A549 treated with Hydrocortisone at 1 μM for 4 hours (cell line): Measurements from ENCODE around the gene PCDHGA5. TPM values are rescaled to one million over a fixed set of nuclear protein-coding genes. Genes with fewer than 3 reads are reported as not detected.

ENCODE experiments used
- total RNA-seq: library from RNA; stranded (reverse); fragments of 200-300 nt; extraction: Qiagen RNA extraction; gene quantifications from 5 replicates; pipeline ENCODE4 v1.2.3, GENCODE V29; 2022

Gene PCDHGA5
- 0.10 to 0.23 TPM (median 0.13 TPM) in 5 replicates for total RNA-seq

DNA sequence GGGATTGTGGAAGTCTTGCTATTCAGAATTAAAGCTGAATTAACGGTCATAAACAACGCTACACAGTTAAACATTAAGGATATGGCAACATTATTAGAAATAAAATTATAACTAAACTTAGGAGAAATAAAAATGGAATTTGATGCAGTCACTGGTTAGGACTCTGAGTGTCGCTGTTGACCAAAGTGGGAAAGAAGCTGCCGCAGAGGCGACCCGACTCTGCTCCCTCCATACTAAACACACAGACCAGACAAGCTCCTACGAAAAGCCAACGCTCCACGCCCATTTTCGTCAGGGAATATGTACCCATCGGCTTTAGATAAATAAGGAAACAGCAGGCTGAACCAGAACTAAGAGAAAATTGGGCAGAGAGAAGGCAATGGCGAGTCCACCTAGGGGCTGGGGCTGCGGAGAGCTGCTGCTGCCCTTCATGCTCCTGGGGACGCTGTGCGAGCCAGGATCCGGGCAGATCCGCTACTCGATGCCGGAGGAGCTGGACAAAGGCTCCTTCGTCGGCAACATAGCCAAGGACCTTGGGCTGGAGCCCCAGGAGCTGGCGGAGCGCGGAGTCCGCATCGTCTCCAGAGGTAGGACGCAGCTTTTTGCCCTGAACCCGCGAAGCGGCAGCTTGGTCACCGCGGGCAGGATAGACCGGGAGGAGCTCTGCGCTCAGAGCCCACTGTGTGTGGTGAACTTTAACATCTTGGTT, at the start of gene PCDHGA5:
Gene PCDHGA5, plus strand, starts transcription at position 211 of the 709 bp plus-strand sequence. Its CDS starts 169 bp downstream, at position 380.

DNA sequence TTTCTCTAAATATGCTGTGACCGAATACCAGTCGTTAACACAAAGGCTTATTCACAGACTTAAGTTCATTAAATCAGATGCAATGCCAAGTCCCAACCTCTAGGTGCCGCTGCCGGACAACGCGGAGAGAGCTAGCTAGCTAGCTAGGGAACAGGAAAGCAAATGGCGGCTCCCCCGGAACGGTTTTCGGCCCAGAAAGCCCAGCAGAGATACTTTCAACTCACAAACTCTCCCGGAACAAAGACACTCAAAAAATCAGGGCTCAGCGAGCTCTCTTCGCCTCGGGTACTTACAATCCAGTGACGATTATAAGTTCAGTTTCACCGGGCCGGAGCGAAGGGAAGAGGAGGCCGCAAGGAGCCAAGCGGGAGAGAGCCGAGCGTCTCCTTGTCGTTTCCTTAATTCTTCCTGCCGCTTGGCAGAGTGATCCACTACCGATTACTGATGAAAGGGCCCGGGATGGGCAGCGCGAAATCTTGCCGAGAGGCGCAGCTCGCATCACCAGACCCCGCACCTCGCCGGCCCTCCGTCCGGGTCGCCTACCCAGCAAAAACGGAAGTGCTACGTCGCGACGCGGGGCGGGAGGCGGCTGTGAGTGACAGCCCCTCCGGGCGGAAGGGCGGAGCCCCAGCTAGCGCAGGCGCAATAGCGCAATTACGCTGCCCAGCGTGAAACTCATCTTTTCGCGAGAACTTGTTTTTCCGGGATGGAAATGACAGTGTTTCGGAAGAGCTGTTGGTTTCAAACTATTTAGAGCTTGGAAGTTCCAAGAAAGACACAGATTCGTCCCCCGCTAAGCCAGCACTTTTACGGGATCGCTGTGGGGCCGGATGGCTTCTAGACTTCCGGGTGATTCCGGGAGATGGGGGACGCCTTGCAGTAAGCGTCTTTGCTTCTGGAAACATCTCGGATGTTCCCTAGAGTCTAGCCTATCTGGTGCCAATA, 43.5 kb upstream of the PCDHGA5 start, which contains the start of gene TAF7:
Gene TAF7, minus strand, starts transcription at position 560 of the 945 bp plus-strand sequence. CDS start 740 bp downstream, outside the sequence.

DNA sequence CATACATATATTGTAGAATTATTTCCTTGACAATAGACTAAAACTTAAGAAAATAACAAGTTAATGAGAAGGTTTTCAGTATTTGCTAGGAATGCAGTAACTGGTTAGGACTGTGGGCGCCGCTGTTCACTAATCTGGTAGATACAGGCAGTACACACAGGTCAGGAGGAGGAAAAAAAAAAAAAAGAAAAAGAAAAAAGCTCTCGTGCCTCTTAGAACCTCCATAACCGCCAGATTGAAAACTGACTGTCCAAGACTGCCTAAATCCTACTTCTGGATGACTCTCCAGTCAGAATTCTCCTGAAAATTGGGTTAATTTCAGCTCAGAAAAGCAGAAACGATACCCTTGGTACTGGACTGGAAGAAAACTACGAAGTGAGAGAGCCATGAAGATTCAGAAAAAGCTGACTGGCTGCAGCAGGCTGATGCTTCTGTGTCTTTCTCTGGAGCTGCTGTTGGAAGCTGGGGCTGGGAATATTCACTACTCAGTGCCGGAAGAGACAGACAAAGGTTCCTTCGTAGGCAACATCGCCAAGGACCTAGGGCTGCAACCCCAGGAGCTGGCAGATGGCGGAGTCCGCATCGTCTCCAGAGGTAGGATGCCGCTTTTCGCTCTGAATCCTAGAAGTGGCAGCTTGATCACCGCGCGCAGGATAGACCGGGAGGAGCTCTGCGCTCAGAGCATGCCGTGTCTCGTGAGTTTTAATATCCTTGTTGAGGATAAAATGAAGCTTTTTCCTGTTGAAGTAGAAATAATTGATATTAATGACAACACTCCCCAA, 33.5 kb upstream of the PCDHGA5 start, which contains the start of gene PCDHGA1:
Gene PCDHGA1, plus strand, starts transcription at position 216 of the 782 bp plus-strand sequence.

GRCh38 chr5:141338538-141339306, 25.2 kb upstream of the PCDHGA5 start, which contains the start of gene PCDHGA2:
PCDHGA2 (plus strand) TSS chr5:141338760.

DNA sequence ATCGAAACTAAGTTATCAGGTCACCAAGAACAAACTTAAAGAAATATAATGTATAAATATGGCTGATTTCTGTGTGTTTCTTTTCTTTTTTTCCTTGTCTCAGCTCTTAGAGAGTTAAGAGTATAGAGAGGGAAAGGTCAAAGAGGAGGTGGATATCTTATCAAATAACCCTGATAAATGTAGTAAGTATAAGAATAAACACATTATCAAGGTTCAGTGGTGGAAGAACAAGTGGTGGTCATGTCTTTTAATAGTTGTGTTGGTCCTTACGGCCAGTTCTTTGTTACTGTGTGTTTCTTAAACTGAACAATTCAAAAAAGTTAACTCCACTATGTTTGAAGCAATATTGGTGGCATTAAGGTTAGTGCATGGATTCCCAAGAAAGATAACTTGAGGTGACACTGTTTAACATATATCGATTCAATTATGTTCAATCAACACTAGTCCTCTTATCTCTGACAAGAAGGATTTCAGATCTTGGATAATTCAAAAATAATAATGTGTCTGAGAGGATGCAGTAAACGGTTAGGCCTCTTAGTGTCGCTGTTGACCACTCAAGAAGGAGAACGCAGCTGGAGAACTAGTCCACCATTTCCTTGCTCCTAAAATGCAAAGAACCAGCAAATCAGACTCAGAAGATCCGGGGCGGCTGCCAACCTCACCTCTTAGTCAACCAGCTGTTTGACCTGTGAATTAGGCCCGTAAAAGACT, 20.6 kb upstream of the PCDHGA5 start, which contains the start of gene PCDHGA3:
Gene PCDHGA3, plus strand, starts transcription at position 588 of the 711 bp plus-strand sequence. CDS start 205 bp downstream, outside the sequence.

GRCh38 chr5:141349917-141350619, 13.9 kb upstream of the PCDHGA5 start, which contains the start of gene PCDHGB1:
PCDHGB1 (plus strand) TSS chr5:141350099; CDS start chr5:141350261, 162 bp downstream.

DNA sequence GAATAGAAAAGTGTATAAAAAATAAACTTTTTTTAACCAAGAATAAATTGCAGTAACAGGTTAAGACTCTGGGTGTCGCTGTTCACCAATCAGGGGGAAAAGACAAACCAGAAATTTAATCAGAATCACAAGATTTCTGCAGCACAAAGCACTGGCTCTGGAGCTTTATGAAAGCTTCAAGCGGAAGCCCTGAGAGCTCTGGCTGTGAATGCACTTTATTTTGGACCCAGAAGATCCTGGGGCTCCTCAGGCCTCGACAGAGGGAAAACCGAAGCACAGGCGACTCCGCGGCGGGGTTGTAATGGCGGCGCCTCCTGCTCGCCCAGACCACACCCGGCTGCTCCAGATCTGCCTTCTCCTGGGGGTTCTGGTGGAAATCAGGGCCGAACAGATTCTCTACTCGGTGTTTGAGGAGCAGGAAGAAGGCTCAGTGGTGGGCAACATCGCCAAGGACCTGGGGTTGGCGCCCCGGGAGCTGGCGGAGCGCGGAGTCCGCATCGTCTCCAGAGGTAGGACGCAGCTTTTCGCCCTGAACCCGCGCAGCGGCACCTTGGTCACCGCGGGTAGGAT, 9.0 kb upstream of the PCDHGA5 start, which contains the start of gene PCDHGA4:
Gene PCDHGA4, plus strand, starts transcription at position 122 of the 570 bp plus-strand sequence. Its CDS starts 87 bp downstream, at position 209.

GRCh38 chr5:141359790-141360426, 4.1 kb upstream of the PCDHGA5 start, which contains the start of gene PCDHGB2:
PCDHGB2 (plus strand) TSS chr5:141359994; CDS start chr5:141360136, 142 bp downstream.

GRCh38 chr5:141369994-141370848, 6.3 kb downstream of the PCDHGA5 start, which contains the start of gene PCDHGB3:
PCDHGB3 (plus strand) TSS chr5:141370242; CDS start chr5:141370395, 153 bp downstream.

GRCh38 chr5:141373673-141374317, 9.8 kb downstream of the PCDHGA5 start, which contains the start of gene PCDHGA6:
PCDHGA6 (plus strand) TSS chr5:141373891; CDS start chr5:141374084, 193 bp downstream.

DNA sequence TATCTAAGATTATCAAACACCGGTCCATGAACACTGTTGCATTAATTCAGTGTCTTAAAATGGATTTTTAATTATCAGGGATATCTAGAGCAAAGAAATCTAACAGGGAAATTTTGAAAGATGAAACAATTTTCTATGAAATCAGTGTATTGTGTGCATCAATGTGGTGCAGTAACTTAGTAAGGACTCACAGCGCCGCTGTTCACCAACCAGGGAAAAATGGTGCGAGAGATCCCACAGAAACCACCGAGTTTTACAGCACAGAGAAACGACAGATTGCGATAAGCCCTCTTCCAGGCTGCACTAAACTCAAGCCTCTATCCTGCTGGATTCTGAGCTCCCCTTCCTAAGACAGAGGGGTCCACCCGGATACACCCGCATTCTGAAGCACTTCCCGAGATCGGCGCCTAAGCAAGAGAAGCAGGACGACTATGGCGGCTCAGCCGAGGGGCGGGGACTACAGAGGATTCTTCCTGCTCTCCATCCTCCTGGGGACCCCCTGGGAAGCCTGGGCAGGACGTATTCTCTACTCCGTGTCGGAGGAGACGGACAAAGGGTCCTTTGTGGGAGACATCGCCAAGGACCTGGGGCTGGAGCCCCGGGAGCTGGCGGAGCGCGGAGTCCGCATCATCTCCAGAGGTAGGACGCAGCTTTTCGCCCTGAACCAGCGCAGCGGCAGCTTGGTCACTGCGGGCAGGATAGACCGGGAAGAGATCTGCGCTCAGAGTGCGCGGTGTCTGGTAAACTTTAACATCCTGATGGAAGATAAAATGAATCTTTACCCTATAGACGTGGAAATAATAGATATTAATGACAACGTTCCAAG, 18.7 kb downstream of the PCDHGA5 start, which contains the start of gene PCDHGA7:
Gene PCDHGA7, plus strand, starts transcription at position 274 of the 826 bp plus-strand sequence. Its CDS starts 158 bp downstream, at position 432.

GRCh38 chr5:141387557-141388311, 23.8 kb downstream of the PCDHGA5 start, which contains the start of gene PCDHGB4:
PCDHGB4 (plus strand) TSS chr5:141387698; CDS start chr5:141387885, 187 bp downstream.

GRCh38 chr5:141392429-141393198, 28.7 kb downstream of the PCDHGA5 start, which contains the start of gene PCDHGA8:
PCDHGA8 (plus strand) TSS chr5:141392633; CDS start chr5:141392814, 181 bp downstream.

